Urinary bladder (tissue), 4 donors: Measurements from ENCODE around the gene HDX. TPM values are rescaled to one million over a fixed set of nuclear protein-coding genes. Genes with fewer than 3 reads are reported as not detected.
A peak's percentile ranks its signal among the peaks of the same experiment; 100 is the strongest.
"Not testable (repeated sequence)": the region's sequence is repeated elsewhere in the genome, so short reads cannot be mapped to it uniquely, and the experiment has no call there.

Source experiments
- DNase-seq: peaks from one replicate; pipeline ENCODE4 v3.0.0-alpha.2; 2015; ENCODE audit errors: extremely low spot score
- H3K27ac ChIP-seq: one replicate; pipeline ENCODE4 v1.5.1; 2013; ENCODE audit warnings: low read depth, mild to moderate bottlenecking, moderate library complexity
- H3K36me3 ChIP-seq: one replicate; pipeline ENCODE4 v1.6.1; 2013; ENCODE audit warnings: mild to moderate bottlenecking, moderate library complexity; ENCODE audit not compliant: insufficient read depth
- H3K4me1 ChIP-seq: one replicate; pipeline ENCODE4 v1.6.1; 2013; ENCODE audit warnings: mild to moderate bottlenecking, moderate library complexity; ENCODE audit not compliant: insufficient read depth
- H3K4me3 ChIP-seq: one replicate; pipeline ENCODE4 v1.5.1; 2013; ENCODE audit warnings: low read depth, low read length
- WGBS: extraction: QIAGEN DNeasy Blood & Tissue Kit; methylation state at CpG from one replicate; pipeline ENCODE4 v1.1.7; 2013; 5-methylcytosine and 5-hydroxymethylcytosine counted together
- polyA plus RNA-seq: library from polyadenylated mRNA; stranded (reverse); fragments of 200-250 nt; gene quantifications from one replicate; pipeline ENCODE4 v1.2.3, GENCODE V29; 2013
- total RNA-seq: library from RNA; depleted of rRNA; stranded (reverse); fragments of >200 nt; gene quantifications from one replicate; pipeline ENCODE4 v1.2.3, GENCODE V29; 2014
- donor health status: healthy with polysubstance abuse.
- donor health status: healthy.

The HDX gene
- total RNA-seq, result 15.9 TPM
- polyA plus RNA-seq, result 2.1 TPM

- Histone ChIP-seq H3K36me3 (no peaks in the 10 kb centered on the region), H3K4me1 (no peaks in the 10 kb centered on the region), H3K27ac (peak within 1 kb of the TSS; percentile 78), H3K4me3 (peak within 1 kb of the TSS; percentile 50)
- peak; percentile 77 for DNase-seq
- WGBS, result 2% methylated on average over 38 of the region's 38 CpGs
These were observed at the start of gene HDX for GRCh38 chrX:84501798-84502628. Gene HDX, minus strand, starts transcription at chrX:84502453. Its CDS starts 27,056 bp downstream, at chrX:84475397.

- not testable (repeated sequence) for DNase-seq, H3K4me1 ChIP-seq, H3K27ac ChIP-seq, H3K36me3 ChIP-seq, H3K4me3 ChIP-seq
- 97% methylated on average over 2 of the region's 2 CpGs for WGBS
These were observed 39.1 kb upstream of the HDX start for GRCh38 chrX:84541315-84541714.

- DNase-seq, H3K4me3 ChIP-seq, H3K4me1 ChIP-seq, H3K27ac ChIP-seq, H3K36me3 ChIP-seq: not testable (repeated sequence)
- WGBS, result 95% methylated on average over 6 of the region's 7 CpGs
These were observed 35.4 kb upstream of the HDX start for GRCh38 chrX:84537627-84538026.

GRCh38 chrX:84488426-84488825 is 13.8 kb downstream of the HDX start:
- Histone ChIP-seq H3K27ac (no peak overlapping the region), H3K4me3 (no peak overlapping the region), H3K4me1 (no peaks in the 10 kb centered on the region), H3K36me3 (no peaks in the 10 kb centered on the region)
- DNase-seq, result no peak

- H3K27ac ChIP-seq, result no peak overlapping the region
- H3K4me1 ChIP-seq, result no peaks in the 10 kb centered on the region
- no peaks in the 10 kb centered on the region for H3K36me3 ChIP-seq
- no peak overlapping the region for H3K4me3 ChIP-seq
- no peak for DNase-seq
- 96% methylated on average over 3 of the region's 3 CpGs for WGBS
These were observed 14.6 kb downstream of the HDX start for GRCh38 chrX:84487365-84488353.

GRCh38 chrX:84479086-84479485 is 23.2 kb downstream of the HDX start:
- no peaks in the 10 kb centered on the region for H3K36me3 ChIP-seq
- no peak overlapping the region for H3K27ac ChIP-seq
- no peaks in the 10 kb centered on the region for H3K4me1 ChIP-seq
- no peak for DNase-seq
- 91% methylated on average over 2 of the region's 2 CpGs for WGBS
- no peak overlapping the region for H3K4me3 ChIP-seq

- Histone ChIP-seq H3K36me3 (no peaks in the 10 kb centered on the region), H3K4me3 (no peak overlapping the region), H3K4me1 (no peaks in the 10 kb centered on the region), H3K27ac (no peak overlapping the region)
- DNase-seq, result no peak
These were observed 25.1 kb downstream of the HDX start for GRCh38 chrX:84477114-84477513.

- DNase-seq, result no peak
- WGBS, result 34% methylated on average over 2 of the region's 2 CpGs
- Histone ChIP-seq H3K4me3 (no peak overlapping the region), H3K27ac (no peak overlapping the region), H3K36me3 (no peaks in the 10 kb centered on the region), H3K4me1 (no peaks in the 10 kb centered on the region)
These were observed 26.7 kb downstream of the HDX start for GRCh38 chrX:84475596-84475995.

- no peak overlapping the region for H3K27ac ChIP-seq
- no peaks in the 10 kb centered on the region for H3K4me1 ChIP-seq
- DNase-seq, result no peak
- H3K36me3 ChIP-seq, result no peaks in the 10 kb centered on the region
- no peak overlapping the region for H3K4me3 ChIP-seq
- WGBS, result 40% methylated on average over 2 of the region's 2 CpGs
These were observed 27.2 kb downstream of the HDX start for GRCh38 chrX:84475101-84475500.

GRCh38 chrX:84469226-84469625 is 33.0 kb downstream of the HDX start:
- Histone ChIP-seq H3K36me3 (peaks cover 1% of the 10 kb centered on the region), H3K4me3 (no peak overlapping the region), H3K27ac (no peak overlapping the region), H3K4me1 (no peaks in the 10 kb centered on the region)
- WGBS, result 54% methylated on average over 3 of the region's 3 CpGs
- DNase-seq, result no peak

GRCh38 chrX:84467898-84468297 is 34.4 kb downstream of the HDX start:
- WGBS, result 98% methylated on average over 1 of the region's 1 CpG
- peaks cover 1% of the 10 kb centered on the region for H3K36me3 ChIP-seq
- no peak for DNase-seq

GRCh38 chrX:84453351-84454246 is 48.7 kb downstream of the HDX start:
- H3K36me3 ChIP-seq, result no peaks in the 10 kb centered on the region
- no peak overlapping the region for H3K27ac ChIP-seq
- H3K4me1 ChIP-seq, result no peaks in the 10 kb centered on the region
- 95% methylated on average over 2 of the region's 2 CpGs for WGBS
- H3K4me3 ChIP-seq, result no peak overlapping the region
- DNase-seq, result no peak

More at GRCh38 chrX:84467898-84468297, 34.4 kb downstream of the HDX start:
- H3K4me1 ChIP-seq, result no peaks in the 10 kb centered on the region
- no peak overlapping the region for H3K4me3 ChIP-seq
- H3K27ac ChIP-seq, result no peak overlapping the region

- WGBS, result 71% methylated on average over 1 of the region's 1 CpG
- H3K36me3 ChIP-seq, result no peaks in the 10 kb centered on the region
- H3K27ac ChIP-seq, result no peak overlapping the region
- no peak for DNase-seq
- no peak overlapping the region for H3K4me3 ChIP-seq
- H3K4me1 ChIP-seq, result no peaks in the 10 kb centered on the region
These were observed 61.1 kb downstream of the HDX start for GRCh38 chrX:84441143-84441542.
